ENCODE data around the gene PPM1J.

DNA sequence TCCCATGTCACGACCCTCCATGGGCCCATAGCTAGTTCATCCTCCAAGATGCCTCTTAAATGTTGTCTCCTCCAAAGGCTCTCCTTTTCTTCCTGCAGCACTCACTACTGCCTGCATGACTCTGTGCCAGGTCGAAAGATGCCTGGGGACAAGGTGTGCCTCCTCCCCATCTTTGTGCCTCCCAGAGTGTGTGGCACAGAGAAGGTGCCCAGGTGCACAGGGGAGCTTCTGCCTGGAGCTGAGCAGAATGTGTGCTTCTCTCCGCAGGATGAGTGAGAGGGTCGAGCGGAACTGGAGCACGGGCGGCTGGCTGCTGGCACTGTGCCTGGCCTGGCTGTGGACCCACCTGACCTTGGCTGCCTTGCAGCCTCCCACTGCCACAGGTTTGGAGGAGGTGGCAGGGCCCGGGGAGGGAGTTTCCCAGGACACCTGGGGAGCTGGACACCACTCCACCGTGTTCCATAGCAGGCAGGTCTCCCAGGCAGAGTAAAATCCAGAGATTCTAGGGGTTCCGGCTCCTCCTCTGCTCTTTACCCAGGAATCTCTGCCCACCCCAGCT is 6.9 kb upstream of the PPM1J start:
- TF ChIP-seq, protein P1, sequence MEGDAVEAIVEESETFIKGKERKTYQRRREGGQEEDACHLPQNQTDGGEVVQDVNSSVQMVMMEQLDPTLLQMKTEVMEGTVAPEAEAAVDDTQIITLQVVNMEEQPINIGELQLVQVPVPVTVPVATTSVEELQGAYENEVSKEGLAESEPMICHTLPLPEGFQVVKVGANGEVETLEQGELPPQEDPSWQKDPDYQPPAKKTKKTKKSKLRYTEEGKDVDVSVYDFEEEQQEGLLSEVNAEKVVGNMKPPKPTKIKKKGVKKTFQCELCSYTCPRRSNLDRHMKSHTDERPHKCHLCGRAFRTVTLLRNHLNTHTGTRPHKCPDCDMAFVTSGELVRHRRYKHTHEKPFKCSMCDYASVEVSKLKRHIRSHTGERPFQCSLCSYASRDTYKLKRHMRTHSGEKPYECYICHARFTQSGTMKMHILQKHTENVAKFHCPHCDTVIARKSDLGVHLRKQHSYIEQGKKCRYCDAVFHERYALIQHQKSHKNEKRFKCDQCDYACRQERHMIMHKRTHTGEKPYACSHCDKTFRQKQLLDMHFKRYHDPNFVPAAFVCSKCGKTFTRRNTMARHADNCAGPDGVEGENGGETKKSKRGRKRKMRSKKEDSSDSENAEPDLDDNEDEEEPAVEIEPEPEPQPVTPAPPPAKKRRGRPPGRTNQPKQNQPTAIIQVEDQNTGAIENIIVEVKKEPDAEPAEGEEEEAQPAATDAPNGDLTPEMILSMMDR (IDR thresholded peaks at IDR 0.05): no peak
- no peak for TF ChIP-seq MXI1 (IDR thresholded peaks at IDR 0.05; ENCODE audit: low read depth, low read length)

Data from SK-N-SH (cell line).